ENCODE measurements around the gene LAMA3. TPM values are rescaled to one million over a fixed set of nuclear protein-coding genes. Genes with fewer than 3 reads are reported as not detected.

The LAMA3 gene
- total RNA-seq, 4 donors from 2014 or later, result 46.3 to 80.6 (median 67.1) TPM

DNA sequence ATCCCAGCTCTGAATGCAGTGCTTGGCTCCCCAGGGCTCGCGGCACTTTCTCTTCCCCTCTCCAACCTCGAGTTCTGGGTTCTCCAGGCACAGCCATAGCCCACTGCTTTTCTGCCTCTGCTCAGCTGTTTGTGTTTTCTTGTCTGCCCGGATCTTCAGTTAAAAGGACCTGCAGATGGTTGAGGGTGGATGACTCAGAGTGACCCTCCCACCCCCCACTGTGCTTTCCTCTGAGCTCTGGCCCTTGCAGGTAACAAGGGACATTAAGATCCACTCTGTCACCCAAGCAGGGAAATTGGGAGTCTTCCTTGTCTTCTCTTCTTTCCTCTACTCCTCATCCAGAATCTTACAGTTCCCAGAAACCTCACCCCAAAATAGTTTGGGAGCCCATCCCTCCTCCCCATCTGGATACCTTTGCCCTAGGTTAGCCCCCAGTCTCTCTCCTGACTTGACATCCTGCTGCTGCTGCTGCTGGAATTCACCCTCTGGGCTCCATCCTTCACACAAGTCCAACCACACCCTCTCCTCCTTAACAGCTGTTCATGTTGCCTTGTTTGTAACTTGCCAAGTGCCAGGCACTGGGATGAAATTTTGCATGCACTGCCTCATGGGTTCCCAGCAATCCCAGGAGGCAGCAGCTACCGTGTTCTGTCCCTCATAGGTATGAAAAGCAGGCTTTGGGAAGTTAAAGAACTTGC, 167.4 kb downstream of the LAMA3 start:
- 74 to 83% methylated on average over 5 of the region's 5 CpGs for WGBS, 2 donors

DNA sequence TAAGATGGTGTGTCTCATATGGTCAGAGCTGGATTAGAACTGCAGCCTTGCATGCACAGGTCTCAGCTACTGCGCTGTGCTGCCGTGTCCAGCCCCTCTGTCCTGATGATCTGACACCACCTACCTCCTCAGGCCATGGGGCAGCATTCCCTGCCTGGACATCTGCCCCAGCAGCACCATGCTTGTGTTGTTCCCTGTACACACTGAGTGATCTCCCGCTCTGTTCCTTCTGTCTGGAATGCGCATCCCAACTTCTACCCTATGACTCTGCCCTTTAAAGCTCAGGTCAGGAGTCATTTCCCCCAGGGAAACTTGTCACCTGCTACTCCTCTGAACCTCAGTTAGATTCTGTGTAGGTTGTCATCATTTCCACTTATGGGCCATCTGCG, 167.9 kb downstream of the LAMA3 start:
- no peak for DNase-seq (ENCODE audit: low spot score in 2 of 2)
- no peaks in the 10 kb centered on the region for H3K9me3 ChIP-seq
- peaks cover 0 to 49% (median 0%) of the 10 kb centered on the region in 3 donors for H3K36me3 ChIP-seq
- H3K4me1 ChIP-seq, result peaks cover 0 to 9% (median 5%) of the 10 kb centered on the region in 4 donors
- H3K4me3 ChIP-seq, result no peak overlapping the region
- H3K27ac ChIP-seq, result no peak overlapping the region
- 90 to 96% methylated on average over 5 of the region's 5 CpGs for WGBS, 2 donors
- no peaks in the 10 kb centered on the region for H3K27me3 ChIP-seq
- TF ChIP-seq, protein P1, sequence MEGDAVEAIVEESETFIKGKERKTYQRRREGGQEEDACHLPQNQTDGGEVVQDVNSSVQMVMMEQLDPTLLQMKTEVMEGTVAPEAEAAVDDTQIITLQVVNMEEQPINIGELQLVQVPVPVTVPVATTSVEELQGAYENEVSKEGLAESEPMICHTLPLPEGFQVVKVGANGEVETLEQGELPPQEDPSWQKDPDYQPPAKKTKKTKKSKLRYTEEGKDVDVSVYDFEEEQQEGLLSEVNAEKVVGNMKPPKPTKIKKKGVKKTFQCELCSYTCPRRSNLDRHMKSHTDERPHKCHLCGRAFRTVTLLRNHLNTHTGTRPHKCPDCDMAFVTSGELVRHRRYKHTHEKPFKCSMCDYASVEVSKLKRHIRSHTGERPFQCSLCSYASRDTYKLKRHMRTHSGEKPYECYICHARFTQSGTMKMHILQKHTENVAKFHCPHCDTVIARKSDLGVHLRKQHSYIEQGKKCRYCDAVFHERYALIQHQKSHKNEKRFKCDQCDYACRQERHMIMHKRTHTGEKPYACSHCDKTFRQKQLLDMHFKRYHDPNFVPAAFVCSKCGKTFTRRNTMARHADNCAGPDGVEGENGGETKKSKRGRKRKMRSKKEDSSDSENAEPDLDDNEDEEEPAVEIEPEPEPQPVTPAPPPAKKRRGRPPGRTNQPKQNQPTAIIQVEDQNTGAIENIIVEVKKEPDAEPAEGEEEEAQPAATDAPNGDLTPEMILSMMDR (IDR thresholded peaks at IDR 0.05), result no peak
- TF ChIP-seq EP300 (IDR thresholded peaks at IDR 0.05) (no peak), POLR2A (IDR thresholded peaks at IDR 0.05) (no peak)

More for the DNA sequence above, 167.4 kb downstream of the LAMA3 start:
- DNase-seq (ENCODE audit: low spot score in 2 of 2), result no peak
- TF ChIP-seq EP300 (IDR thresholded peaks at IDR 0.05), result no peak
- TF ChIP-seq, protein P1 (IDR thresholded peaks at IDR 0.05), result no peak
- no peak for TF ChIP-seq POLR2A (IDR thresholded peaks at IDR 0.05)
- H3K27me3 ChIP-seq, result no peaks in the 10 kb centered on the region
- H3K36me3 ChIP-seq, result peaks cover 0 to 49% (median 0%) of the 10 kb centered on the region in 3 donors
- H3K27ac ChIP-seq, result no peak overlapping the region
- peaks cover 0 to 5% (median 2%) of the 10 kb centered on the region in 4 donors for H3K4me1 ChIP-seq
- no peak overlapping the region for H3K4me3 ChIP-seq
- H3K9me3 ChIP-seq, result no peaks in the 10 kb centered on the region

DNA sequence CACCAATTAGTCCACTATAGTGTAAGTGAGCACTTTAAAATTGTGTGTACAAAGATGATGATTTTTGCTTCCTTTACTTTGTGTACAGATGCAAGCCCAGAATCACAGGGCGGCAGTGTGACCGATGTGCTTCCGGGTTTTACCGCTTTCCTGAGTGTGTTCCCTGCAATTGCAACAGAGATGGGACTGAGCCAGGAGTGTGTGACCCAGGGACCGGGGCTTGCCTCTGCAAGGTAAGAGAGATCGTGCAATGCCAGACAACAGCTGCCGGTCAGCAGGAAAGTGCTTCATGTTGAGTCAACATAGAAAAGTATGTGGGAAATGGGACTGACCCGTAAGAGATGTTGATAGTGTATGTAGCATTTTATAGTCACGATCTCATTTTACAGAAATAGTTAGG, 168.5 kb downstream of the LAMA3 start:
- H3K9me3 ChIP-seq, result no peaks in the 10 kb centered on the region
- 86 to 87% methylated on average over 9 of the region's 9 CpGs for WGBS, 2 donors
- H3K4me3 ChIP-seq, result no peak overlapping the region
- no peaks in the 10 kb centered on the region for H3K27me3 ChIP-seq
- peaks cover 0 to 14% (median 10%) of the 10 kb centered on the region in 4 donors for H3K4me1 ChIP-seq
- no peak for DNase-seq (ENCODE audit: low spot score in 2 of 2)
- TF ChIP-seq POLR2A (IDR thresholded peaks at IDR 0.05) (no peak), EP300 (IDR thresholded peaks at IDR 0.05) (no peak)
- TF ChIP-seq, protein P1 (IDR thresholded peaks at IDR 0.05), result no peak
- peaks cover 0 to 49% (median 0%) of the 10 kb centered on the region in 3 donors for H3K36me3 ChIP-seq
- H3K27ac ChIP-seq, result no peak overlapping the region

DNA sequence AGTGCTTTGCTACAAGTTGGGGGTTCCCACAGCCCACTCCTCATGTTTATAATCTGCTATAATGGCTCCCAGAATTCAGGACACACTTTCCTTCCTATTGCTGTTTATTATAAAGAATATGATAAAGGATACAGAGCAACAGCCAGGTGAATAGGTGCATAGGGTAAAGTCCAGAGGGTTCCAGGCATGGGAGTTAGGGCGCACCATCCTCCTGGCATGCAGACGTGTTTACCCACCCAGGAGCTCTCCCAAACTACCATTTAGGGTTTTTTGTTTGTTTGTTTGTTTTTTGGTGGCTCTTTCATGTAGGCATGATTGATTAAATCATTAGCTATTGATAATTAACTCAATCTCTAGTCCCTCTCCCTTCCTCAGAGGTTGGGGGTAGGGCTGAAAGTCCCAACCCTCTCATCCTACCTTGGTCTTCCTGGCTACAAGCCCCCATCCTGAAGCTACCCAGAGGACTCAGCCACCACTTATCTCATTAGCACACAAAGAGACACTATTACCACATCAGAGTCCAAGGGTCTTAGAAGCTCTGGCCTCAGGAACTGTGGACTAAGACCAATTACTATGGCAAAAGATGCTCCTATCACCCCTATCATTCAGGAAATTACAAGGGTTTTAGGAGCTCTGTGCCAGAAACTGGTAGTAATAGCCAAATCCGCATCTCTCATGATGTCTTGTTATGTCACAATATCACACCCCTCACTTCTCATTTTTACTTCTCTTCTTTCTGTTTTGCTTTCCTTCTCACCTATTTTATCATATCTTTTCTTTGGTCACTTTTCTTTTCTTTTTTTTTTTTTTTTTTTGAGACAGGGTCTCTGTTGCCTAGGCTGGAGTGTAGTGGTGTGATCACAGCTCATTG, 170.4 kb downstream of the LAMA3 start:
- TF ChIP-seq EP300 (IDR thresholded peaks at IDR 0.05) (no peak), POLR2A (IDR thresholded peaks at IDR 0.05) (no peak)
- TF ChIP-seq, protein P1 (IDR thresholded peaks at IDR 0.05), result no peak
- Histone ChIP-seq H3K27me3 (no peaks in the 10 kb centered on the region), H3K4me3 (no peak overlapping the region), H3K9me3 (no peaks in the 10 kb centered on the region), H3K4me1 (peaks cover 0 to 24% (median 18%) of the 10 kb centered on the region in 4 donors), H3K36me3 (peaks cover 0 to 37% (median 0%) of the 10 kb centered on the region in 3 donors), H3K27ac (peak overlapping the region in 1 of 4 donors; percentile 77)
- WGBS, 2 donors, result 84 to 93% methylated on average over 3 of the region's 3 CpGs
- DNase-seq (ENCODE audit: low spot score in 2 of 2), result no peak

All from tibial nerve (tissue), 4 donors.